ENCODE measurements around the gene TOMM20. TPM values are rescaled to one million over a fixed set of nuclear protein-coding genes. Genes with fewer than 3 reads are reported as not detected.

Gene TOMM20
- total and polyA plus RNA-seq, 4 experiments from 2014 or later, result 64.4 to 108 (median 86.4) TPM

DNA sequence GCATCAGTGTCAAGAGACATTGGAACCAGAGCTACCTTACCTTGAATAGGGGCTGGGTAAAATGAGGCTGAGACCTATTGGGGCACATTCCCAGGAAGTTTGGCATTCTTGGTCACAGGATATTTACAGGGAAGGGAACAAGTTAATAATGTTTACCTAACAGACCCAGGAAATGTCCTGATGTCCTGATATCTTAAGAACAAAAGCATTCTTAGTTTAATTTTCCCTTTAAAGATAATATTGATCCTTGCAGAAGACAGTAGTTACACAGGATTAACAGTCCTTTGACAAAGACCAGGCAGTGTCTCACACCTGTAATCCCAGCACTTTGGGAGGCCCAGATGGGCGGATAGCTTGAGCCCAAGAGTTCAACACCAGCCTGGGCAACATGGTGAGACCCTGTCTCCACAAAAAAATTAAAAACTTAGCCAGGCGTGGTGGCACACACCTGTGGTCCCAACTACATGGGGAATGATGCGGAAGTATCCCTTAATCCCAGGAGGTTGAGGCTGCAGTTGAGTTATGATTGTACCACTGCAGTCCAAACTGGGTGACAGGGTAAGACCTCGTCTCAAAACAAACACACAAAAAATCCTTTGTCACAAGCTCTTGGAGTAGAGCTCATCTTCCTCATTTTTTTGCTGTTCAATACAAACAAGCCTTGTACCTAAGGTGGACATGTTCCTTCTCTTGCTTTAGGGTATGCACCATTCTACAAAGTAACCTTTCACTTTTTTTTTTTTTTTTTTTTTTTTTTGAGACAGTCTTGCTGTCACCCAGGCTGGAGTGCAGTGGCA, 1.3 kb upstream of the TOMM20 start:
- Mint-ChIP-seq H3K27me3 (no peaks in the 10 kb centered on the region), H3K36me3 (peaks cover 9 to 55% of the 10 kb centered on the region in 2 donors), H3K9me3 (no peaks in the 10 kb centered on the region), H3K27ac (peak overlapping the region; percentile 55 to 97 (median 77)), H3K4me1 (peaks cover 14 to 42% (median 24%) of the 10 kb centered on the region in 4 donors), H3K4me3 (peak overlapping the region in 7 of 8 donors; percentile 25 to 98 (median 89))
- POLR2A ChIA-PET (ENCODE audit: partially characterized antibody), result interaction anchor here (0.6 to 2.1 kb wide), 4 partner anchors 15 to 32 kb away, joined by 3 to 7 read pairs (median 6); partner anchors contain the start of gene RBM34
- no peak overlapping the region for H3K4me3 ChIP-seq (ENCODE audit: low read length in 2 of 2)
- CTCF ChIA-PET (ENCODE audit: partially characterized antibody), result interaction anchor here (0.7 kb wide), 1 partner anchor 1641 kb away, joined by 3 read pairs; no protein-coding TSS in a partner anchor
- H3K9me3 ChIP-seq (ENCODE audit: control insufficient read depth in 1 of 2, low read length in 2 of 2), result no peaks in the 10 kb centered on the region
- no peaks in the 10 kb centered on the region for H3K36me3 ChIP-seq (ENCODE audit: insufficient read depth, low read length)
- intact Hi-C loops (cut with micrococcal nuclease), result loop anchor here (1.0 to 5.0 kb wide), 2 partner anchors 27 to 372 kb away; partner anchors contain the start of gene B3GALNT2
- H3K4me1 ChIP-seq (ENCODE audit: insufficient read depth, low read length), result peaks cover 28% of the 10 kb centered on the region
- peak overlapping the region; percentile 94 for H3K27ac ChIP-seq (ENCODE audit: low read depth, low read length)
- no peak for DNase-seq
- H3K27me3 ChIP-seq (ENCODE audit: insufficient read depth, low read length), result no peaks in the 10 kb centered on the region

DNA sequence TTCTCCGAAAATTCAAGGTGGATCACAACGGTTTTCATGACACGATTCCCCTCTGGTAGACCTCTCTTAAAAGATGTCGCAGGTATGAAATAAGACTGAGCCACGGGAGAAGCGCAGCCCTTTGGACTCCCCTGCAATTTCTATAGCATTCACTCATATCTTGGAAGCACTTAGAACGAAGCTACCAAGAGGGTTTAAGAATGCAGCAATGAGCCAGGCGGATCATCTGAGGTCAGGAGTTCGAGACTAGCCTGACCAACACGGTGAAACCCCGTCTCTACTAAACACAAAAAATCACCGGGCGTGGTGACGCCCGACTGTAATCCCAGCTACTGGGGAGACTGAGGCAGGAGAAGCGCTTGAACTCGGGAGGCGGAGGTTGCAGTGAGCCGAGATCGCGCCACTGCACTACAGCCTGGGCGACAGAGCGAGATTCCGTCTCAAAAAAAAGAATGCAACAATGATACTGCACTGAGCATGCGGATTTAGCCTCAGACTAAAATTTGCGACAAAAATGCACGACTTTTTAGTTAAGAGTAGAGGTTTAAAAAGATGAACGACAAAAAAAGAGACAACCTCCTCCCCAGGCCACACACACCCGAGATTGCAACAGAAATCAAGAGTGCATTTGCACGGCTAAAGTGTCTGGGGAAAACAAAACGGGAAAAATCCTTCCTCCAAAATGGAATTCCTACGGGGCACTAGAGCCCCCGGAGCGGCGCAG, 743 bp downstream of the TOMM20 start:
- Mint-ChIP-seq H3K36me3 (peaks cover 9 to 54% of the 10 kb centered on the region in 2 donors), H3K27me3 (no peaks in the 10 kb centered on the region), H3K9me3 (no peaks in the 10 kb centered on the region), H3K4me1 (peaks cover 23 to 59% (median 38%) of the 10 kb centered on the region in 4 donors), H3K4me3 (peak overlapping the region; percentile 89 to 98 (median 97)), H3K27ac (peak overlapping the region; percentile 95 to 99 (median 97))
- H3K4me1 ChIP-seq (ENCODE audit: insufficient read depth, low read length), result peaks cover 48% of the 10 kb centered on the region
- peak in 1 of 5 donors; percentile 39 for DNase-seq
- ChIA-PET POLR2A (ENCODE audit: partially characterized antibody) (interaction anchor here (0.5 to 3.2 kb wide), 18 partner anchors 9 to 755 kb away, joined by 3 to 42 read pairs (median 4); partner anchors contain the start of genes COA6, GGPS1 and RBM34), CTCF (ENCODE audit: partially characterized antibody) (interaction anchor here (0.9 to 3.4 kb wide), 5 partner anchors 8 to 288 kb away, joined by 3 to 13 read pairs (median 5); partner anchors contain the start of gene GGPS1)
- peaks cover 3% of the 10 kb centered on the region for H3K36me3 ChIP-seq (ENCODE audit: insufficient read depth, low read length)
- no peaks in the 10 kb centered on the region for H3K27me3 ChIP-seq (ENCODE audit: insufficient read depth, low read length)
- intact Hi-C loops (cut with micrococcal nuclease), result loop anchor here (1.0 to 5.0 kb wide), 3 partner anchors 33 to 374 kb away; partner anchors contain the start of genes ARID4B, B3GALNT2, GGPS1 and RBM34
- H3K4me3 ChIP-seq (ENCODE audit: low read length in 2 of 2), result peak overlapping the region; percentile 64 to 83
- no peaks in the 10 kb centered on the region for H3K9me3 ChIP-seq (ENCODE audit: control insufficient read depth in 1 of 2, low read length in 2 of 2)
- H3K27ac ChIP-seq (ENCODE audit: low read depth, low read length), result peak overlapping the region; percentile 94

DNA sequence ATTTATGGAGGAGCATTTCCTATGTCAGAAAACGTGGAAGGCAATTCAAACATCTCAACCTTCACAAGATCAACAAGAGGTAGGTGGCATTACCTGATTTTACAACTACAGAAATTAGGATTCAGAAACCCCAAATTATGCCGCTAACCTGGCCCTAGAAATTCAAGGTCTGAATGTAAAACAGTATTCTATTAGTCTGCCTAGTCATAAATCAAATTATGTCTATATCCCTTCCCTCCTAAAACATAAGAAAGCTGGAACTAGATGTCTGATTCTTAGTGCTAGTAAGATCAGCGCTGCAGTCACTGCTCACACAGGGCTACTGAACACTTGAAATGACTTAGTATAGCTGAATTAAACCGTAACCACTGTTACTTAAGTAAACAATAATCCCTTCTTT, 1.4 kb downstream of the TOMM20 start:
- H3K4me1 ChIP-seq (ENCODE audit: insufficient read depth, low read length), result peaks cover 55% of the 10 kb centered on the region
- H3K9me3 ChIP-seq (ENCODE audit: control insufficient read depth in 1 of 2, low read length in 2 of 2), result no peaks in the 10 kb centered on the region
- H3K27me3 ChIP-seq (ENCODE audit: insufficient read depth, low read length), result no peaks in the 10 kb centered on the region
- Mint-ChIP-seq H3K36me3 (peaks cover 11 to 54% of the 10 kb centered on the region in 2 donors), H3K27me3 (no peaks in the 10 kb centered on the region), H3K27ac (peak overlapping the region; percentile 95 to 99 (median 97)), H3K4me3 (peak overlapping the region; percentile 89 to 98 (median 97)), H3K4me1 (peaks cover 28 to 66% (median 45%) of the 10 kb centered on the region in 4 donors), H3K9me3 (no peaks in the 10 kb centered on the region)
- ChIA-PET POLR2A (ENCODE audit: partially characterized antibody) (interaction anchor here (0.5 to 3.2 kb wide), 13 partner anchors 8 to 526 kb away, joined by 3 to 42 read pairs (median 3); partner anchors contain the start of genes GGPS1 and RBM34), CTCF (ENCODE audit: partially characterized antibody) (interaction anchor here (1.1 to 3.4 kb wide), 4 partner anchors 10 to 289 kb away, joined by 4 to 13 read pairs (median 6); no protein-coding TSS in a partner anchor)
- intact Hi-C loops (cut with micrococcal nuclease), result loop anchor here (5.0 kb wide), 1 partner anchor 375 kb away; the partner anchor contains the start of gene B3GALNT2
- peaks cover 7% of the 10 kb centered on the region for H3K36me3 ChIP-seq (ENCODE audit: insufficient read depth, low read length)
- no peak for DNase-seq
- peak overlapping the region; percentile 94 for H3K27ac ChIP-seq (ENCODE audit: low read depth, low read length)
- peak overlapping the region; percentile 64 to 83 for H3K4me3 ChIP-seq (ENCODE audit: low read length in 2 of 2)

DNA sequence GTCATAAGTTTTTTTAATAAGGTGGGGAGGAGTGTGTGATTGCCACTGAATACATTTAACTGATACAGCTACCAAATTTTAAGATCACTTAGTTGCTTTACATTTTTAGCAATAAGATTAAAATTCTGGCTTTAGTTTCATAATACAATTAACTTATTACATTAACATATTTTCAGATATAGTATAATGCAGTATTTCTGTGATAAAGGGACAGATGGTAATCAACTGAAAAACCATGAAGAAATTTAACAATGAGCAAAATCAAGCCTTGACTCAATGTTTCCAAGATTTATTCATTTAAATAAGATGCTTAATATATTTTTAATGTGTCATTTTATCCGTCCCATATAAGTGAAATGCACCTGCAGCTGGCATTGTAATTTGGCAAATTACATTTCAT, 4.0 kb downstream of the TOMM20 start:
- peaks cover 17 to 64% of the 10 kb centered on the region in 2 donors for H3K36me3 Mint-ChIP-seq
- H3K27me3 Mint-ChIP-seq, result no peaks in the 10 kb centered on the region
- no peak overlapping the region for H3K27ac ChIP-seq (ENCODE audit: low read depth, low read length)
- H3K9me3 Mint-ChIP-seq, result no peaks in the 10 kb centered on the region
- H3K4me1 ChIP-seq (ENCODE audit: insufficient read depth, low read length), result peaks cover 60% of the 10 kb centered on the region
- peaks cover 7% of the 10 kb centered on the region for H3K36me3 ChIP-seq (ENCODE audit: insufficient read depth, low read length)
- H3K4me1 Mint-ChIP-seq, result peaks cover 30 to 73% (median 48%) of the 10 kb centered on the region in 4 donors
- H3K9me3 ChIP-seq (ENCODE audit: control insufficient read depth in 1 of 2, low read length in 2 of 2), result no peaks in the 10 kb centered on the region
- H3K4me3 Mint-ChIP-seq, result peak overlapping the region in 4 of 8 donors; percentile 65 to 85 (median 75)
- ChIA-PET CTCF (ENCODE audit: partially characterized antibody) (no interaction called here), POLR2A (ENCODE audit: partially characterized antibody) (interaction anchor here (1.0 kb wide), 2 partner anchors 17 to 36 kb away, joined by 3 read pairs; no protein-coding TSS in a partner anchor)
- intact Hi-C loops (cut with micrococcal nuclease), result loop anchor here (5.0 kb wide), 1 partner anchor 378 kb away; the partner anchor contains the start of gene B3GALNT2
- H3K27me3 ChIP-seq (ENCODE audit: insufficient read depth, low read length), result no peaks in the 10 kb centered on the region
- H3K4me3 ChIP-seq (ENCODE audit: low read length in 2 of 2), result no peak overlapping the region
- no peak for DNase-seq
- peak overlapping the region in 3 of 7 donors; percentile 77 to 84 (median 82) for H3K27ac Mint-ChIP-seq

DNA sequence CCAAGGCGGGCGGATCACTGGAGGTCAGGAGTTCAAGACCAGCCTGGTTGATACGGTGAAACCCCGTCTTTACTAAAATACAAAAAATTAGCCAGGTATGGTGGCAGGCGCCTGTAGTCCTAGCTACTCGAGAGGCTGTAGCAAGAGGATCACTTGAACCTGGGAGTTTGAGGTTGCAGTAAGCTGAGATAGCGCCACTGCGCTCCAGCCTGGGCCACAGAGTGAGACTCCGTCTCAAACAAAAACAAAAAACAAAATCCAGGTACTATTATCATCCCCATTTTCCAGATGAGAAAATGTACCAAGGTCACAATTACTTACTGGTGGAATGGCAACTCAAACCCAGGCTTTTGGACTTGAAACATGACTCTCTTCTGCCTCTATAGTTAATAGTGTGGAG, 4.5 kb downstream of the TOMM20 start:
- H3K36me3 Mint-ChIP-seq, result peaks cover 22 to 68% of the 10 kb centered on the region in 2 donors
- no peaks in the 10 kb centered on the region for H3K9me3 Mint-ChIP-seq
- POLR2A ChIA-PET (ENCODE audit: partially characterized antibody), result interaction anchor here (1.0 kb wide), 1 partner anchor 37 kb away, joined by 3 read pairs; no protein-coding TSS in a partner anchor

DNA sequence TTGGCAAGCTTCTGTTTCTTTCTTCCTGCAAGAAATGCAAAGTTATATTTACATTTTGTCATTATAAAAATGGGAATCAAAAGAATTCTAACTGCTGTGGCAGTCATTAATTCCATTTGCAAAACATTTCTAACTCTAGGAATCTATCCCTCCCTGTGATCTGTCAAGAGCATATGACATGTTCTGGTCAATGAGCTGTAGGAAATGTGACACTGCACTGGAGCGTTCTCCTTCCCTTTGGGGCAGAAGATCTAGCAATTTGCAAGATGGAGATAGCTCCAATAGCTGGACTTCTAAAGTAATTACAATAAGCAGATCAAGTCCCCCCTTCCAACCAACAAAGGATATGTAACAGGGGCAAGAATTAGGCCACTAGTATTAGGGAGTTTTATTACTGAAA, 6.3 kb downstream of the TOMM20 start:
- ChIA-PET CTCF (ENCODE audit: partially characterized antibody) (interaction anchor here (0.9 to 2.0 kb wide), 9 partner anchors 10 to 623 kb away, joined by 3 to 8 read pairs (median 5); no protein-coding TSS in a partner anchor), POLR2A (ENCODE audit: partially characterized antibody) (interaction anchor here (0.7 to 1.3 kb wide), 4 partner anchors 14 to 38 kb away, joined by 3 to 5 read pairs (median 3); no protein-coding TSS in a partner anchor)
- Histone ChIP-seq H3K27ac (ENCODE audit: low read depth, low read length) (no peak overlapping the region), H3K36me3 (ENCODE audit: insufficient read depth, low read length) (peaks cover 29% of the 10 kb centered on the region), H3K27me3 (ENCODE audit: insufficient read depth, low read length) (no peaks in the 10 kb centered on the region), H3K9me3 (ENCODE audit: control insufficient read depth in 1 of 2, low read length in 2 of 2) (no peaks in the 10 kb centered on the region), H3K4me1 (ENCODE audit: insufficient read depth, low read length) (peaks cover 52% of the 10 kb centered on the region), H3K4me3 (ENCODE audit: low read length in 2 of 2) (no peak overlapping the region)
- Mint-ChIP-seq H3K27me3 (no peaks in the 10 kb centered on the region), H3K27ac (peak overlapping the region in 2 of 7 donors; percentile 31 to 51), H3K36me3 (peaks cover 30 to 68% of the 10 kb centered on the region in 2 donors), H3K4me1 (peaks cover 30 to 56% (median 44%) of the 10 kb centered on the region in 4 donors), H3K4me3 (peak overlapping the region in 1 of 8 donors; percentile 5), H3K9me3 (no peaks in the 10 kb centered on the region)
- DNase-seq, result no peak
- intact Hi-C loops (cut with micrococcal nuclease), result no loop called here

More for the DNA sequence above, 4.5 kb downstream of the TOMM20 start:
- Histone ChIP-seq H3K27ac (ENCODE audit: low read depth, low read length) (no peak overlapping the region), H3K9me3 (ENCODE audit: control insufficient read depth in 1 of 2, low read length in 2 of 2) (no peaks in the 10 kb centered on the region), H3K4me1 (ENCODE audit: insufficient read depth, low read length) (peaks cover 55% of the 10 kb centered on the region), H3K4me3 (ENCODE audit: low read length in 2 of 2) (no peak overlapping the region), H3K36me3 (ENCODE audit: insufficient read depth, low read length) (peaks cover 11% of the 10 kb centered on the region), H3K27me3 (ENCODE audit: insufficient read depth, low read length) (no peaks in the 10 kb centered on the region)
- CTCF ChIA-PET (ENCODE audit: partially characterized antibody), result no interaction called here
- H3K27me3 Mint-ChIP-seq, result no peaks in the 10 kb centered on the region
- intact Hi-C loops (cut with micrococcal nuclease), result no loop called here
- H3K27ac Mint-ChIP-seq, result peak overlapping the region in 5 of 7 donors; percentile 3 to 84 (median 78)
- peaks cover 30 to 68% (median 47%) of the 10 kb centered on the region in 4 donors for H3K4me1 Mint-ChIP-seq
- no peak for DNase-seq
- peak overlapping the region in 4 of 8 donors; percentile 65 to 85 (median 75) for H3K4me3 Mint-ChIP-seq

Measured in CD4-positive, alpha-beta memory T cell (primary cell).